HepG2 (cell line): ENCODE measurements around the gene PDHX. TPM values are rescaled to one million over a fixed set of nuclear protein-coding genes. Genes with fewer than 3 reads are reported as not detected.

ENCODE experiments used
- ATAC-seq: fragments of 200-7000 bp; cut with Tn5 transposase; 3 replicates; pipeline ENCODE4 v1.9.1; 2020; ENCODE audit warnings: mild to moderate bottlenecking, moderate library complexity
- Bru-seq: library from RNA; stranded (reverse); fragments of 400-500 nt; gene quantifications from one replicate; lab custom pipeline; 2021; lab: Mats Ljungman, UMichigan
- BruChase-seq, 2 experiments: library from RNA; stranded (reverse); fragments of 400-500 nt; gene quantifications; one replicate each; lab custom pipeline; 2021; lab: Mats Ljungman, UMichigan
- BruUV-seq: library from RNA; stranded (reverse); fragments of 400-500 nt; replicated peaks from 2 replicates; lab custom pipeline; 2021; lab: Mats Ljungman, UMichigan
- CTCF ChIA-PET: fragments of 300-600 bp; formaldehyde crosslinking; extraction: SDS; loops from one replicate; lab custom pipeline; 2021; ENCODE audit warnings: low total read pairs, inconsistent platforms, low intra/inter-chr PET ratio; lab: Yijun Ruan, JAX
- POLR2A ChIA-PET: fragments of 350-600 bp; sonication (Branson Sonifier 250); formaldehyde crosslinking; loops from one replicate; lab custom pipeline; 2020; ENCODE audit warnings: antibody characterized with exemption, inconsistent platforms; lab: Yijun Ruan, JAX
- DNase-seq: peaks from one replicate; pipeline ENCODE4 v3.0.0-alpha.2; 2015; ENCODE audit warnings: low spot score
- FAIRE-seq: peaks from 3 replicates; lab custom pipeline; 2011; peaks lifted over from hg19 to GRCh38; lab: Jason Lieb, UNC
- H2AFZ ChIP-seq: one replicate; pipeline ENCODE4 v1.6.1; 2011; ENCODE audit warnings: low read length, inconsistent platforms
- H3K27ac ChIP-seq: fragments of 300-600 bp; 3 replicates; pipeline ENCODE4 v1.8.0; 2011; ENCODE audit warnings: mixed run types, mild to moderate bottlenecking, mixed read lengths, low read length, inconsistent platforms; ENCODE audit not compliant: insufficient read depth; ENCODE audit errors: extremely low read length
- H3K27me3 ChIP-seq, 2 experiments: fragments of 200-600 bp in 1 of 2; 2 replicates in 1 of 2; 3 replicates in 1 of 2; pipeline versions ENCODE4 v1.6.0 to v1.8.0; 2011; ENCODE audit warnings: low read length in 2 of 2, mild to moderate bottlenecking in 2 of 2, moderate library complexity in 2 of 2, inconsistent platforms in 1 of 2; ENCODE audit not compliant: insufficient read depth in 2 of 2, control insufficient read depth in 1 of 2
- H3K36me3 ChIP-seq, 2 experiments: fragments of 200-600 bp in 1 of 2; replicated peaks in 1 of 2; 2 replicates in 1 of 2; 3 replicates in 1 of 2; pipeline versions ENCODE4 v1.5.1 to v1.8.0; 2011; ENCODE audit warnings: low read length in 2 of 2, inconsistent platforms in 1 of 2; ENCODE audit not compliant: insufficient read depth in 2 of 2, control insufficient read depth in 1 of 2
- H3K4me1 ChIP-seq: 2 replicates; pipeline ENCODE4 v1.5.1; 2012; ENCODE audit warnings: low read length, inconsistent platforms; ENCODE audit not compliant: insufficient read depth
- H3K4me2 ChIP-seq: 2 replicates; pipeline ENCODE4 v1.6.0; 2011; ENCODE audit warnings: low read depth, low read length, inconsistent platforms
- H3K4me3 ChIP-seq, 3 experiments: fragments of 200-600 bp in 1 of 3; sonication (generic), shearing (Covaris generic) in 1 of 3; replicated peaks in 1 of 3; 2 replicates each; pipeline ENCODE4 v1.5.1; 2011 to 2016; ENCODE audit warnings: low read length in 3 of 3, inconsistent platforms in 2 of 3, low read depth in 2 of 3, mild to moderate bottlenecking in 2 of 3, control low read depth in 1 of 3, mixed read lengths in 1 of 3; ENCODE audit not compliant: insufficient read depth in 1 of 3
- H3K79me2 ChIP-seq: one replicate; pipeline ENCODE4 v1.6.1; 2011; ENCODE audit warnings: low read length, inconsistent platforms; ENCODE audit not compliant: insufficient read depth
- H3K9ac ChIP-seq: 2 replicates; pipeline ENCODE4 v1.6.0; 2011; ENCODE audit warnings: mild to moderate bottlenecking, low read depth, low read length, inconsistent platforms; ENCODE audit not compliant: insufficient read depth
- H3K9me3 ChIP-seq: 2 replicates; pipeline ENCODE4 v1.5.1; 2012; ENCODE audit warnings: mild to moderate bottlenecking, low read length
- H4K20me1 ChIP-seq: 2 replicates; pipeline ENCODE4 v1.6.0; 2011; ENCODE audit warnings: inconsistent platforms, mild to moderate bottlenecking, low read length, moderate library complexity; ENCODE audit not compliant: insufficient read depth
- CREM ChIP-seq, 2 experiments: sonication (generic) in 1 of 2; formaldehyde crosslinking in 1 of 2; IDR thresholded peaks; 2 replicates each; pipeline versions ENCODE4 v1.4.0 to v1.6.1; 2016 to 2020; ENCODE audit warnings: antibody characterized with exemption in 1 of 2, mild to moderate bottlenecking in 1 of 2, missing genetic modification reagents in 1 of 2
- ELF3 ChIP-seq: IDR thresholded peaks from 2 replicates; pipeline ENCODE4 v1.6.1; 2016; ENCODE audit warnings: missing genetic modification reagents, missing compliant biosample characterization
- FOXO4 ChIP-seq: sonication (generic); formaldehyde crosslinking; conservative IDR thresholded peaks from 2 replicates; pipeline ENCODE4 v1.8.1; 2023; ENCODE audit warnings: missing genetic modification reagents
- HNF4G ChIP-seq, 2 experiments: sonication (generic) in 1 of 2; formaldehyde crosslinking in 1 of 2; IDR thresholded peaks; 2 replicates each; pipeline versions ENCODE4 v1.4.0 to v1.6.1; 2011 to 2020; ENCODE audit warnings: borderline replicate concordance in 2 of 2, low read depth in 2 of 2, mild to moderate bottlenecking in 2 of 2, low read length in 1 of 2, missing genetic modification reagents in 1 of 2, moderate library complexity in 1 of 2
- KAT8 ChIP-seq: IDR thresholded peaks from 2 replicates; pipeline ENCODE4 v1.6.1; 2016; ENCODE audit warnings: missing genetic modification reagents, missing compliant biosample characterization
- KDM3A ChIP-seq: IDR thresholded peaks from 2 replicates; pipeline ENCODE4 v1.6.1; 2018; ENCODE audit warnings: low read depth, missing compliant biosample characterization
- KDM4B ChIP-seq: sonication (generic); formaldehyde crosslinking; IDR thresholded peaks from 2 replicates; pipeline ENCODE4 v1.4.0; 2020; ENCODE audit warnings: missing genetic modification reagents
- NR0B2 ChIP-seq: sonication (generic); formaldehyde crosslinking; IDR thresholded peaks from 2 replicates; pipeline ENCODE4 v1.4.0; 2020; ENCODE audit warnings: mild to moderate bottlenecking, missing genetic modification reagents
- SNAPC5 ChIP-seq: sonication (generic); formaldehyde crosslinking; IDR thresholded peaks from 2 replicates; pipeline ENCODE4 v1.8.1; 2023; ENCODE audit warnings: mild to moderate bottlenecking, missing genetic modification reagents, borderline replicate concordance
- TCF7 ChIP-seq: sonication (generic); IDR thresholded peaks from 2 replicates; pipeline ENCODE4 v1.6.1; 2016; ENCODE audit warnings: antibody characterized with exemption, low read depth
- ZBTB38 ChIP-seq: sonication (generic); formaldehyde crosslinking; IDR thresholded peaks from 2 replicates; pipeline ENCODE4 v1.5.1; 2020; ENCODE audit warnings: mild to moderate bottlenecking, missing genetic modification reagents
- ZNF253 ChIP-seq: sonication (generic); formaldehyde crosslinking; IDR thresholded peaks from 2 replicates; pipeline ENCODE4 v1.8.0; 2022; ENCODE audit warnings: mild to moderate bottlenecking, missing genetic modification reagents, borderline replicate concordance
- ZNF383 ChIP-seq: sonication (generic); formaldehyde crosslinking; IDR thresholded peaks from 2 replicates; pipeline ENCODE4 v1.4.0; 2020; ENCODE audit warnings: missing genetic modification reagents, mild to moderate bottlenecking, borderline replicate concordance
- ZNF556 ChIP-seq: sonication (generic); formaldehyde crosslinking; IDR thresholded peaks from 2 replicates; pipeline ENCODE4 v1.4.0; 2020; ENCODE audit warnings: mild to moderate bottlenecking, missing genetic modification reagents, borderline replicate concordance
- WGBS: methylation state at CpG from one replicate; pipeline ENCODE4 v1.1.6; 2017; ENCODE audit warnings: low lambda C conversion rate; 5-methylcytosine and 5-hydroxymethylcytosine counted together
- in situ Hi-C: cut with HindIII; loops from 2 replicates; pipeline ENCODE4 v1.10.0; 2017; ENCODE audit warnings: low pct_unique_long_range_greater_than_20kb; ENCODE audit not compliant: extremely low pct_ligation_motif_present
- intact Hi-C: fragments of 100-400 bp; cut with micrococcal nuclease; formaldehyde crosslinking; loops from one replicate; pipeline ENCODE4 v1.10.0; 2022; ENCODE audit not compliant: unreplicated experiment
- long read RNA-seq, 2 experiments: library from RNA in 1 of 2; library from polyadenylated mRNA in 1 of 2; stranded (forward) in 1 of 2; unstranded in 1 of 2; transcript quantifications; one replicate each; pipeline ENCODE4 v2.0.0, GENCODE V29; 2019 to 2022
- polyA minus RNA-seq, 3 experiments: library from RNA; depleted of rRNA, polyadenylated mRNA; stranded (reverse); fragments of >200 nt; gene quantifications; 2 replicates each; pipeline ENCODE4 v1.2.3, GENCODE V29; 2011; ENCODE audit warnings: low replicate concordance in 1 of 3
- polyA plus RNA-seq, 8 experiments: library from polyadenylated mRNA; depleted of rRNA in 3 of 8; stranded (reverse) in 7 of 8; unstranded in 1 of 8; fragments of >200 nt; fragmentation: Illumina TruSeq in 4 of 8; extraction: Trizol in 4 of 8; gene quantifications; 2 replicates each; pipeline versions ENCODE4 v1.2.1 to v1.2.3, GENCODE V29; 2011 to 2016; ENCODE audit warnings: low read depth in 4 of 8, missing spikeins in 1 of 8, mixed read lengths in 1 of 8; ENCODE audit not compliant: insufficient read depth in 1 of 8
- total RNA-seq, 5 experiments: library from RNA; depleted of rRNA; stranded (reverse); fragments of >200 nt; fragmentation: Illumina TruSeq; extraction: Trizol; gene quantifications; 2 replicates each; pipeline ENCODE4 v1.2.3, GENCODE V29; 2016; ENCODE audit warnings: low read depth in 1 of 5

The PDHX gene
- total RNA-seq (2016; rRNA removed; fragmentation: Illumina TruSeq; extraction: Trizol) (73.8 and 106 TPM in 2 replicates), polyA plus RNA-seq (2011; rRNA removed) (32.9 and 41.0 TPM in 2 replicates), polyA minus RNA-seq (2011; rRNA and poly(A)+ RNA removed; ENCODE audit: low replicate concordance) (30.6 and 40.4 TPM in 2 replicates), Bru-seq, nascent RNA (percentile 91 among the genes with signal in this experiment), BruChase-seq, experiment 1, labeled RNA remaining after a 6-hour chase (percentile 79 among the genes with signal in this experiment), BruChase-seq, experiment 2, labeled RNA remaining after a 2-hour chase (percentile 84 among the genes with signal in this experiment)
- 41.6 and 44.1 TPM in 2 replicates for total RNA-seq (2016; cell fraction: cytosol; rRNA removed; fragmentation: Illumina TruSeq; extraction: Trizol; ENCODE audit: low read depth)
- 72.5 and 104 TPM in 2 replicates for total RNA-seq (2016; cell fraction: insoluble cytoplasmic fraction; rRNA removed; fragmentation: Illumina TruSeq; extraction: Trizol)
- 37.7 and 42.3 TPM in 2 replicates for total RNA-seq (2016; cell fraction: membrane; rRNA removed; fragmentation: Illumina TruSeq; extraction: Trizol)
- 43.0 and 44.2 TPM in 2 replicates for total RNA-seq (2016; cell fraction: nucleus; rRNA removed; fragmentation: Illumina TruSeq; extraction: Trizol)
- 24.4 and 27.6 TPM in 2 replicates for polyA plus RNA-seq (2011; cell fraction: cytosol; rRNA removed)
- 15.3 and 16.3 TPM in 2 replicates for polyA plus RNA-seq (2011; cell fraction: nucleus; rRNA removed)
- 35.7 and 57.8 TPM in 2 replicates for polyA plus RNA-seq (2012)
- 6.3 and 6.7 TPM in 2 replicates for polyA plus RNA-seq (2016; cell fraction: cytosol; fragmentation: Illumina TruSeq; extraction: Trizol; ENCODE audit: low read depth)
- 95.4 and 97.5 TPM in 2 replicates for polyA plus RNA-seq (2016; cell fraction: insoluble cytoplasmic fraction; fragmentation: Illumina TruSeq; extraction: Trizol; ENCODE audit: low read depth)
- polyA plus RNA-seq (2016; cell fraction: membrane; fragmentation: Illumina TruSeq; extraction: Trizol; ENCODE audit: low read depth): 14.4 and 16.3 TPM in 2 replicates
- polyA plus RNA-seq (2016; cell fraction: nucleus; fragmentation: Illumina TruSeq; extraction: Trizol; ENCODE audit: insufficient read depth, low read depth): 43.7 and 45.9 TPM in 2 replicates
- 38.4 and 43.3 TPM in 2 replicates for polyA minus RNA-seq (2011; cell fraction: cytosol; rRNA and poly(A)+ RNA removed)
- 67.5 and 80.9 TPM in 2 replicates for polyA minus RNA-seq (2011; cell fraction: nucleus; rRNA and poly(A)+ RNA removed)
- long read RNA-seq, experiment 1, transcript PDHX-201 (11 exons, 2,389 nt): major isoform, 71 of 95 reads
- long read RNA-seq, experiment 1, partial matches to known transcripts: 6 of 95 reads
- long read RNA-seq, experiment 1, other reads (novel, unspliced or antisense): 16 of 95 reads
- long read RNA-seq, experiment 2, transcript PDHX-201 (11 exons, 2,389 nt): major isoform, 15 of 48 reads
- long read RNA-seq, experiment 2, partial matches to known transcripts: 3 of 48 reads
- long read RNA-seq, experiment 2, other reads (novel, unspliced or antisense): 30 of 48 reads

- FAIRE-seq (no peak), DNase-seq (peak; percentile 94), ATAC-seq (peak; percentile 95)
- peak within 1 kb of the TSS; percentile 99 for H3K9ac ChIP-seq
- CTCF ChIA-PET: no interaction called here
- BruUV-seq: no TSS peak
- H2AFZ ChIP-seq: peak within 1 kb of the TSS; percentile 77
- POLR2A ChIA-PET: interaction anchor here (0.6 to 4.3 kb wide), 18 partner anchors 9 to 865 kb away, joined by 3 to 46 read pairs (median 4); partner anchors contain the start of genes ABTB2, CAPRIN1 and NAT10
- H3K36me3 ChIP-seq: peaks cover 0 to 12% of the 10 kb centered on the region in 2 experiments; a peak in 2 of 5 replicates
- peaks cover 53% of the 10 kb centered on the region for H3K79me2 ChIP-seq
- H3K27me3 ChIP-seq: no peaks in the 10 kb centered on the region; a peak in 1 of 5 replicates
- no peaks in the 10 kb centered on the region for H4K20me1 ChIP-seq
- peak within 1 kb of the TSS; percentile 89 to 100 (median 98) for H3K4me3 ChIP-seq
- intact Hi-C loops: no loop called here
- in situ Hi-C loops: loop anchor here (25.0 kb wide), 1 partner anchor 754 kb away; no protein-coding TSS in a partner anchor
- H3K9me3 ChIP-seq: no peaks in the 10 kb centered on the region
- H3K4me1 ChIP-seq: peaks cover 52% of the 10 kb centered on the region
- peak within 1 kb of the TSS; percentile 99 for H3K27ac ChIP-seq
- H3K4me2 ChIP-seq: peak within 1 kb of the TSS; percentile 97
- WGBS: 0% methylated on average over 18 of the region's 79 CpGs
- TF ChIP-seq ZBTB38 (CRISPR knock-in tag) (no peak; the same call in 1 of the 2 replicates), TCF7 (no peak), ZNF383 (CRISPR knock-in tag) (no peak), SNAPC5 (CRISPR knock-in tag) (0 out of 2 replicates have a peak, but pooled peaks have one; percentile 17), HNF4G (IDR thresholded peaks at IDR 0.05; ENCODE audit: borderline replicate concordance, low read depth, low read length) (no peak), HNF4G (CRISPR knock-in tag; IDR thresholded peaks at IDR 0.05; ENCODE audit: borderline replicate concordance, low read depth) (peak; percentile 13; the same call in 1 of the 2 replicates), CREM (IDR thresholded peaks at IDR 0.05) (no peak), CREM (CRISPR knock-in tag; IDR thresholded peaks at IDR 0.05) (no peak), KAT8 (peak; percentile 86), KDM3A (CRISPR knock-in tag) (peak; percentile 75; the same call in 1 of the 2 replicates), NR0B2 (CRISPR knock-in tag) (no peak; the same call in 1 of the 2 replicates), ZNF253 (CRISPR knock-in tag) (no peak), ELF3 (CRISPR knock-in tag) (peak; percentile 30; the same call in 1 of the 2 replicates), ZNF556 (no peak), FOXO4 (CRISPR knock-in tag) (no peak), KDM4B (CRISPR knock-in tag) (peak; percentile 29; the same call in 1 of the 2 replicates)
Measured at GRCh38 chr11:34916015-34916842, at the start of gene PDHX, which contains the start of gene APIP. PDHX (plus strand) TSS chr11:34916618; CDS start chr11:34916656, 38 bp downstream. APIP (minus strand) TSS chr11:34916379; CDS start chr11:34916284, 95 bp downstream.
